ENCODE results near the gene KCTD16. TPM values are rescaled to one million over a fixed set of nuclear protein-coding genes. Genes with fewer than 3 reads are reported as not detected.

KCTD16 gene
- total RNA-seq, 6 donors from 2014 or later: under 0.01 to 1.7 (median 0.27) TPM

- DNase-seq (no peak), ATAC-seq (ENCODE audit: low FRiP score in 2 of 2) (no peak)
- WGBS, 2 donors: 50 to 86% methylated on average over 1 of the region's 1 CpG
- no peak overlapping the region for H3K4me3 ChIP-seq
- no peaks in the 10 kb centered on the region for H3K36me3 ChIP-seq
- no peaks in the 10 kb centered on the region for H3K9me3 ChIP-seq
- TF ChIP-seq POLR2A (IDR thresholded peaks at IDR 0.05): no peak
- TF ChIP-seq CTCF (IDR thresholded peaks at IDR 0.05): no peak
- no peak for TF ChIP-seq POLR2AphosphoS5 (IDR thresholded peaks at IDR 0.05)
- no peak for TF ChIP-seq EP300 (IDR thresholded peaks at IDR 0.05)
- peaks cover 3 to 12% (median 8%) of the 10 kb centered on the region in 4 donors for H3K4me1 ChIP-seq
- no peak overlapping the region for H3K27ac ChIP-seq
- no peaks in the 10 kb centered on the region for H3K27me3 ChIP-seq
Measured at GRCh38 chr5:144142824-144143162, 27.9 kb upstream of the KCTD16 start.

- no peak overlapping the region for H3K4me3 ChIP-seq
- H3K36me3 ChIP-seq: no peaks in the 10 kb centered on the region
- no peaks in the 10 kb centered on the region for H3K9me3 ChIP-seq
- no peak for TF ChIP-seq CTCF (IDR thresholded peaks at IDR 0.05)
- TF ChIP-seq EP300 (IDR thresholded peaks at IDR 0.05): no peak
- TF ChIP-seq POLR2A (IDR thresholded peaks at IDR 0.05): no peak
- TF ChIP-seq POLR2AphosphoS5 (IDR thresholded peaks at IDR 0.05): no peak
- no peak for DNase-seq
- no peaks in the 10 kb centered on the region for H3K27me3 ChIP-seq
- no peak overlapping the region for H3K27ac ChIP-seq
- 98 to 100% methylated on average over 1 of the region's 1 CpG for WGBS, 2 donors
- ATAC-seq (ENCODE audit: low FRiP score in 2 of 2): no peak
- H3K4me1 ChIP-seq: peaks cover 3 to 12% (median 8%) of the 10 kb centered on the region in 4 donors
Measured at GRCh38 chr5:144143625-144144024, 27.0 kb upstream of the KCTD16 start.

- ATAC-seq (ENCODE audit: low FRiP score in 2 of 2) (no peak), DNase-seq (no peak)
- Histone ChIP-seq H3K9me3 (no peaks in the 10 kb centered on the region), H3K4me1 (peaks cover 3 to 12% (median 8%) of the 10 kb centered on the region in 4 donors), H3K4me3 (no peak overlapping the region), H3K36me3 (no peaks in the 10 kb centered on the region), H3K27me3 (no peaks in the 10 kb centered on the region), H3K27ac (peak overlapping the region in 1 of 4 donors; percentile 34)
- TF ChIP-seq POLR2AphosphoS5 (IDR thresholded peaks at IDR 0.05) (no peak), CTCF (IDR thresholded peaks at IDR 0.05) (no peak), EP300 (IDR thresholded peaks at IDR 0.05) (no peak), POLR2A (IDR thresholded peaks at IDR 0.05) (no peak)
- WGBS, 2 donors: 33 to 50% methylated on average over 4 of the region's 4 CpGs
Measured at GRCh38 chr5:144144956-144145751, 25.5 kb upstream of the KCTD16 start.

GRCh38 chr5:144151026-144151425 is 19.6 kb upstream of the KCTD16 start:
- Histone ChIP-seq H3K4me3 (no peak overlapping the region), H3K36me3 (no peaks in the 10 kb centered on the region), H3K9me3 (no peaks in the 10 kb centered on the region), H3K27me3 (no peaks in the 10 kb centered on the region), H3K27ac (no peak overlapping the region), H3K4me1 (no peaks in the 10 kb centered on the region)
- no peak for ATAC-seq (ENCODE audit: low FRiP score in 2 of 2)
- TF ChIP-seq POLR2A (IDR thresholded peaks at IDR 0.05) (no peak), CTCF (IDR thresholded peaks at IDR 0.05) (no peak), POLR2AphosphoS5 (IDR thresholded peaks at IDR 0.05) (no peak), EP300 (IDR thresholded peaks at IDR 0.05) (no peak)
- 91 to 92% methylated on average over 3 of the region's 3 CpGs for WGBS, 2 donors
- no peak for DNase-seq

GRCh38 chr5:144156767-144157171 is 13.9 kb upstream of the KCTD16 start:
- no peaks in the 10 kb centered on the region for H3K4me1 ChIP-seq
- WGBS, 2 donors: 79 to 89% methylated on average over 2 of the region's 2 CpGs
- no peak for TF ChIP-seq EP300 (IDR thresholded peaks at IDR 0.05)
- TF ChIP-seq CTCF (IDR thresholded peaks at IDR 0.05): no peak
- no peak for TF ChIP-seq POLR2A (IDR thresholded peaks at IDR 0.05)
- no peak for TF ChIP-seq POLR2AphosphoS5 (IDR thresholded peaks at IDR 0.05)
- H3K27ac ChIP-seq: no peak overlapping the region
- H3K4me3 ChIP-seq: no peak overlapping the region
- H3K36me3 ChIP-seq: peaks cover 6 to 26% (median 21%) of the 10 kb centered on the region in 4 donors
- ATAC-seq (ENCODE audit: low FRiP score in 2 of 2) (no peak), DNase-seq (no peak)
- H3K27me3 ChIP-seq: no peaks in the 10 kb centered on the region
- H3K9me3 ChIP-seq: no peaks in the 10 kb centered on the region

Data from upper lobe of left lung (tissue), 6 donors.